IMR-90 (cell line): ENCODE results near the gene GPX4.

Experiments used
- BHLHE40 ChIP-seq: fragments of 150-350 bp; IDR thresholded peaks from 2 replicates; pipeline ENCODE4 v1.6.1; 2016; ENCODE audit warnings: mild to moderate bottlenecking, low read depth, low read length
- FOS ChIP-seq: fragments of 150-350 bp; IDR thresholded peaks from 2 replicates; pipeline ENCODE4 v1.6.1; 2016; ENCODE audit warnings: low read depth, low read length
- MAZ ChIP-seq: IDR thresholded peaks from 2 replicates; pipeline ENCODE4 v1.6.1; 2012; ENCODE audit warnings: low read depth, mild to moderate bottlenecking, low read length, improper control_type of control experiment, moderate library complexity, borderline replicate concordance
- MXI1 ChIP-seq: IDR thresholded peaks from 2 replicates; pipeline ENCODE4 v1.6.1; 2012; ENCODE audit warnings: low read depth, mild to moderate bottlenecking, low read length, moderate library complexity, borderline replicate concordance
- NFE2L2 ChIP-seq: fragments of 150-350 bp; IDR thresholded peaks from 2 replicates; pipeline ENCODE4 v1.6.1; 2016; ENCODE audit warnings: low read depth, mild to moderate bottlenecking, low read length
- POLR2A ChIP-seq: IDR thresholded peaks from 2 replicates; pipeline ENCODE4 v1.6.1; 2012; ENCODE audit warnings: mild to moderate bottlenecking, low read depth, low read length
- RAD21 ChIP-seq: IDR thresholded peaks from 2 replicates; pipeline ENCODE4 v1.6.1; 2012; ENCODE audit warnings: low read length, improper control_type of control experiment
- RFX5 ChIP-seq: IDR thresholded peaks from 2 replicates; pipeline ENCODE4 v1.8.0; 2012; ENCODE audit warnings: low read depth, mild to moderate bottlenecking, low read length, moderate library complexity
- SMC3 ChIP-seq: fragments of 150-350 bp; IDR thresholded peaks from 2 replicates; pipeline ENCODE4 v1.6.1; 2016; ENCODE audit warnings: low read depth, mild to moderate bottlenecking, antibody characterized with exemption, low read length, moderate library complexity
- TF ChIP-seq, protein P1 (sequence below): conservative IDR thresholded peaks from 2 replicates; pipeline ENCODE4 v1.5.1; 2012; ENCODE audit warnings: mild to moderate bottlenecking, low read depth, low read length, improper control_type of control experiment
- TF ChIP-seq, protein P2 (sequence below): fragments of 150-350 bp; IDR thresholded peaks from 2 replicates; pipeline ENCODE4 v1.6.1; 2017; ENCODE audit warnings: mild to moderate bottlenecking, antibody characterized with exemption, low read length, low read depth

DNA sequence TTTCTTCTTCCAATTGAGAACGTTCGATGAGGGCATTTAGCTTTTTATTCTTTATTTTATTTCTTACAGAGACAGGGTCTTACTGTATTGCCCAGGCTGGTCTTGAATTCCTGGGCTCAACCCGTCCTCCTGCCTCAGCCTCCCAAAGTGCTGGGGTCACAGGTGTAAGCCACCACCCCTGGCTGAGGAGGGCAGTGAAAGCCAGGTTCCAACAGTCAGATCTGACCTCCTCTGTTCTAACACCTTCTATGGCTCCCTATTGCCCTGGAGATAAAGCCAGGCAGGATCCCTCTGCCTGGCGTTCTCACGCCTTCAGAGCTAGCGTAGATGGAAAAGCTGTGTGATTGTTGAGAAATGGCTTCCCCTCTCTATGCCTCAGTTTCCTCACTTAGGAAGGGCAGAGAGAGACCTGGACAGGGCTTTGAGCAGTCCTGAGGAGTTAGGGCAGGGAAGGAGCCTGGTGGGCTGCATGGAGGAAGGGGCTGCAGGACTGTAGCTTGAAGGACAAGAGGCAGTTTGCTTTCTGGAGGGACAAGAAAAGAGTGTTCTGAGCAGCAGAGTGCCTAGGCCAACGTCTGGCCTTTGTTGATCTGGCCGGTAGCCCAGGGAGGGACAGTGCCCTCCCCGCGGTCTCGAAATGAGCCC lies 31.3 kb upstream of the GPX4 start:
- TF ChIP-seq, protein P1, sequence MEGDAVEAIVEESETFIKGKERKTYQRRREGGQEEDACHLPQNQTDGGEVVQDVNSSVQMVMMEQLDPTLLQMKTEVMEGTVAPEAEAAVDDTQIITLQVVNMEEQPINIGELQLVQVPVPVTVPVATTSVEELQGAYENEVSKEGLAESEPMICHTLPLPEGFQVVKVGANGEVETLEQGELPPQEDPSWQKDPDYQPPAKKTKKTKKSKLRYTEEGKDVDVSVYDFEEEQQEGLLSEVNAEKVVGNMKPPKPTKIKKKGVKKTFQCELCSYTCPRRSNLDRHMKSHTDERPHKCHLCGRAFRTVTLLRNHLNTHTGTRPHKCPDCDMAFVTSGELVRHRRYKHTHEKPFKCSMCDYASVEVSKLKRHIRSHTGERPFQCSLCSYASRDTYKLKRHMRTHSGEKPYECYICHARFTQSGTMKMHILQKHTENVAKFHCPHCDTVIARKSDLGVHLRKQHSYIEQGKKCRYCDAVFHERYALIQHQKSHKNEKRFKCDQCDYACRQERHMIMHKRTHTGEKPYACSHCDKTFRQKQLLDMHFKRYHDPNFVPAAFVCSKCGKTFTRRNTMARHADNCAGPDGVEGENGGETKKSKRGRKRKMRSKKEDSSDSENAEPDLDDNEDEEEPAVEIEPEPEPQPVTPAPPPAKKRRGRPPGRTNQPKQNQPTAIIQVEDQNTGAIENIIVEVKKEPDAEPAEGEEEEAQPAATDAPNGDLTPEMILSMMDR: no peak
- TF ChIP-seq RFX5: no peak
- no peak for TF ChIP-seq POLR2A
- TF ChIP-seq, protein P2, sequence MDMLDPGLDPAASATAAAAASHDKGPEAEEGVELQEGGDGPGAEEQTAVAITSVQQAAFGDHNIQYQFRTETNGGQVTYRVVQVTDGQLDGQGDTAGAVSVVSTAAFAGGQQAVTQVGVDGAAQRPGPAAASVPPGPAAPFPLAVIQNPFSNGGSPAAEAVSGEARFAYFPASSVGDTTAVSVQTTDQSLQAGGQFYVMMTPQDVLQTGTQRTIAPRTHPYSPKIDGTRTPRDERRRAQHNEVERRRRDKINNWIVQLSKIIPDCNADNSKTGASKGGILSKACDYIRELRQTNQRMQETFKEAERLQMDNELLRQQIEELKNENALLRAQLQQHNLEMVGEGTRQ: no peak
- TF ChIP-seq MXI1: no peak
- TF ChIP-seq NFE2L2: no peak
- TF ChIP-seq SMC3: no peak
- no peak for TF ChIP-seq RAD21
- no peak for TF ChIP-seq MAZ
- TF ChIP-seq BHLHE40: no peak
- TF ChIP-seq FOS: no peak
